ENCODE results near the gene ISL1.

Gene ISL1

DNA sequence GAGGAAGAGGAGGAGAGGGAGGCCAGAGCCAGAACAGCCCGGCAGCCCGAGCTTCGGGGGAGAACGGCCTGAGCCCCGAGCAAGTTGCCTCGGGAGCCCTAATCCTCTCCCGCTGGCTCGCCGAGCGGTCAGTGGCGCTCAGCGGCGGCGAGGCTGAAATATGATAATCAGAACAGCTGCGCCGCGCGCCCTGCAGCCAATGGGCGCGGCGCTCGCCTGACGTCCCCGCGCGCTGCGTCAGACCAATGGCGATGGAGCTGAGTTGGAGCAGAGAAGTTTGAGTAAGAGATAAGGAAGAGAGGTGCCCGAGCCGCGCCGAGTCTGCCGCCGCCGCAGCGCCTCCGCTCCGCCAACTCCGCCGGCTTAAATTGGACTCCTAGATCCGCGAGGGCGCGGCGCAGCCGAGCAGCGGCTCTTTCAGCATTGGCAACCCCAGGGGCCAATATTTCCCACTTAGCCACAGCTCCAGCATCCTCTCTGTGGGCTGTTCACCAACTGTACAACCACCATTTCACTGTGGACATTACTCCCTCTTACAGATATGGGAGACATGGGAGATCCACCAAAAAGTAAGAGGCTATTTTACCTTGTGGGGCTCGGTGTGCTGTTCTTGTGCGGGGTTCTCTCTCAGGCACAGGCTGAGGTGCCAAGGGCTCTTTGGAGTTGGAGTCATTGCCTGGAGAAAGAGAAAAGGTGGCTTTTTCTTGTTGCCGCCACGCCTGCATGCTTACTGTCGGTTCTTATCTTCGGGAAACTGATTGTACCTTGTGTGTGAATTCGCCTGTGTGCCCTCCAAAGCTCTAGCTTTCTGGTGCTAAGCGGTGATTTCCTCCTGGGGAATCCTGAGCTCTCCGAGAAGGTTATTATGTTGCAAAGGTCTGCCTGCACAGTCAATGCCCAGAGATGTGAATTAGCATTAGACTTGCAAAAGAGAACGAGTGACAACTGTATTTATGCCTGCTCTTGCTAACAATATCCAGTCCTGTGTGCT lies at the start of gene ISL1:
TSS of gene ISL1 (plus strand) at position 318 of the 991 bp plus-strand sequence. CDS start at position 542, 224 bp downstream.
- DNase-seq, result no peak

DNA sequence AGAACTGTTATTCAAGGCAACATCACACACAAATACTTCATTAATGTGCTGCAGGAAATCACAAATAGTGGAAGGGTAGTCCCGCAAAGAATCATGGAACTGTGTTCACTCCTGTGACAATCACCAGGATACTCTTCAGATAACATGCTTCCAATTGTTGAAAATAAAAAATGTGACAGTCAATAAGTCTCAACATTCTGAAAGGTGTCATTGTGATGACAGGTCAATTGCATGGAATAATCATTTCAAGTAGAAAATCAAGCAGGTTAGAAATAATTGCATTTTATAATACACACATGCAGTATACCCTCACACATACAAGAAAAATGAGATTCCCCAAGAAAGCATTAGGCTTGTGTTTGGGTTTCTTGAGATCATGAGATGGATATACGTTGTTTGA lies 46.4 kb upstream of the ISL1 start:
- DNase-seq, result no peak

DNA sequence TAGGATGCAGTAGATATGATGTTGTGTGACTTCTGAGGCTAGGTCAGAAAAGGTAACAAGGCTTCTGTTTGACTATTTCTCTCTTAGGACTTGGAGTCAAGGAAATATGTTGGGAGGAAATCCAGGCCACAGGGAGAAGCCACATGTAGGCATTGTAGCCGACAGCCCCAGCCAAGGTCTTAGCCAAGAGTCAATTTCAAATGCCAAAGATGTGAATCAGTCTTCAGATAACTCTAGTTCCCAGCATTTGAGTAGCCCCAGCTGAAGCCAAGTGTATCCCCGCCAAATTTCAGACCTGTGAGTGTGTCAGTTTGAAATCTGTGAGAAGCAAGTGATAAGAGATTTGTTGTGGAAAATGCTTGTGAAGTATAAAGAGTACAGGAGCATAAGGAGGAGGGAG lies 38.1 kb upstream of the ISL1 start:
- DNase-seq, result no peak

DNA sequence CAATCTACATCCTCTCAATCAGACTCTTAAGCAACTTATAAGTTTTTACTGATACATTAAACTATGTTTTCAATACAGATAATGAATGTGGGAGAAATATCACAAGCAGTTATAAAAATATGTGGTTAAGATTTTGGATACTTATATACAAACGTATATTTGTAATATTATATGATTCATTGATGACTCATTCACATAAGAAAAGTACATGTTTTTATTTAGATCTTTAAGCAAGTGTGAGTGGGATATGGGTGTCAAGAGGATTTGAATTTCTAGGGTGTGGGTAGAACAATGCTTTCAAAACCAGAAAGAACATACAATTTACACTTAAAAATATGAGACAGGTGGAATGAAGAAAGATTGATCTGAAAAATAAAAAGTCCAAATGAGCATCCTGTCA lies 36.1 kb upstream of the ISL1 start:
- no peak for DNase-seq

GRCh38 chr5:51347704-51348103 lies 35.5 kb upstream of the ISL1 start:
- no peak for DNase-seq

- DNase-seq, result no peak
Measured at GRCh38 chr5:51371052-51371451, 12.2 kb upstream of the ISL1 start.

GRCh38 chr5:51373880-51374523 lies 9.2 kb upstream of the ISL1 start:
- no peak for DNase-seq

DNA sequence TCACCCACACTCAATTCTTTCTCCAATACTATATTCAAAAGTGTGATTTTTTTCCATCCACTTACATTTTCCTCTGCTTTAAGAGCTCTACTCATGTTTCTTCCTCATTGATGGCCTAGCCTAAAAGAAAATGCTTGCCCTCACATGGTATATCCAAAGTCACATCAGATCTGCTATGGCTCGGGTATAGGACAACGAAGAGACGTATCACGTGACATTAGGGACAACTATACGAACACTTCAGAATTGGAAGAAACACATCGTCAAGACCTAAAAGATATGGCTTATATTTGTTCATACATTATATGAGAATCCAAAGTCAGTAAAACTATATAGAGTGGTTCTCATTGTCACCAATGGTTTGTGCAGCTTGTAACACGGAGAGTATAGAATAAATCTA lies 8.2 kb upstream of the ISL1 start:
- DNase-seq, result no peak

- DNase-seq, result no peak
Measured at GRCh38 chr5:51376509-51376908, 6.7 kb upstream of the ISL1 start.

- no peak for DNase-seq
Measured at GRCh38 chr5:51377151-51378060, 5.8 kb upstream of the ISL1 start.

GRCh38 chr5:51378061-51378409 lies 5.2 kb upstream of the ISL1 start:
- DNase-seq, result no peak

DNA sequence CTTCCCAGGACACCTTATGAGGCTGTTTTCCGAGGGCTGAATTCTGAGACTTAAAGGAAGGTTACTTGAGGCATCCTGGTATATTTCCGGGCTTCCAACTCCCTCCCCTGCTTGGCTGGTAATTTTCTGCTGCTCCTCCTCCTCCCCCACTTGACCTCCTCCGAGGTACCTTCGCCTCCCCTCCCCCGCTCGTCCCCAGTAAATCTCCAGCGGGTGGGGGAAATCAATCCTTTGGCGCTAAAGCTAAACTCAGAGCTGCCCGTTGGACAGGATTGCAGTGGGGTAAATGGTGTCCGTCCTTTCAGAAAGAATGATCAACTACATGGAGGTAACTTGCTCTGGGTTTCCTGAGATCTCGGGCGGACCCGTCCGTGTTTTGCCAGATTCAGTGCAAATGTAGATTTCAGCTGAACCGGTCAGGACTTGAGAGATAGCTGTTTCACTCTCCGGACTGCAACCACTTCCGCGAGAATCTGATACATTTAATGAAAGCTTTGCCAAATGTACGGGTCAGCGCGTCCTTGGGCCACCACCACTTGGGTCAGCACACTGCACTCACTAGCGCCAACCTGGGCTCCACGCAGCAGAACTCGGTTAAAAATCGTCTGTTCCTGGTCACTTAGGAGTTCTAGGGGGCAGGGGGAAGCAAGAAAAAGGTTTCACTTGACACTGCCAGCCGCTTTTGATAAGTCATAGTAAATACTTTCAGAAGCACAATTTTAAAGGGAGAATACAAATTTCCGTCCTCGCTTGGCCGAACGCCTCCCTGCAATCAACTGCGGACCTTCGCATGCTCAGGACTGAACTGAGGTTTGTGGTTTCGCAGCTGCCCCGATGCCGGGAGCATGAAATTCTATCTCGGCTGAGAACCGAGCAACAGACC lies 4.6 kb upstream of the ISL1 start:
- DNase-seq, result no peak

DNA sequence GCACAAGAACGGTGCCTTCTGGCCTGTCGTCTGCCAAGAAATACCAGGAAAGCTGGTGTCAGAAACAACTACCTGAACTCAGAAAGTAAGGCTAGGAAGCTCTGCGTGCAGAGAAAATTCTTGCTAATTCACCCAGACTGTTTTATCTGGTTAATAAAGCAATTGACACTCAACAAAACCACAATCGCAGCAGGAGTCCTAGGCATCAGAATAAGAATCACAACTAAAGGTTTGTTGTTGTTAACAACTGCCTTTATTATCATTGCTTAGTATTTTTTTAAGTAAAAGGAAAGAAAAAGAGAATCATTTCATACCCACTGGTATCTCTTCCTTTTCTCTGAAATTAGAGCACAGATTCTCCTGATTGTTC lies 3.9 kb upstream of the ISL1 start:
- no peak for DNase-seq

DNA sequence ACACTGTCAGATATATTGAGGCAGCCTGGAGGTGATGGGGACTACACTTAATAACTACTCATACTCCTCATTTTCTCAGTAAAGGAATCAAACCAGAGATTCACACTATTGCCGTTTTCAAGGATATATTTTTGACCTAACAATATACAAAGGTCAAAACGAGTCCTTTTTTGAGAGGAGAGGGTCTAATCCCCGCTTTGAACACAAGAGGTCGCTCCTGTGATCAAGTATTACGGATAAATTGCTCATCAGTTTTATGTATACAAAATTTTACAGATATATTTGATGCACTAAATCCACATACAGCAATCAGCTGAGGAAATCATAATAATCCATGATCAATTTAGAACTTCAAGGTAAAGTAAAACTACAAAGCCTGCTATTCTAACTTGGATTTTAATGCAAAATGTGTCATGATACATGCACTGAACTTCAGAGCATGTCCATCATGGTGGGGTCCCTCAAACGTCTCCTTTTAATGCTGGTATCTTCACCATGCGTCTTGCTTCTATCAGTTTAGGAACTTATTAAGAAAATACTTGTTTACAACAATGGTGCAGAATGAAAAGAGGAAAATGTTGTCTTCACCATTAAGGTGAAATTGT lies 2.5 kb upstream of the ISL1 start:
- no peak for DNase-seq

- DNase-seq, result no peak
Measured at GRCh38 chr5:51381761-51382474, 1.3 kb upstream of the ISL1 start.

- no peak for DNase-seq
Measured at GRCh38 chr5:51382521-51383130, 622 bp upstream of the ISL1 start.

DNA sequence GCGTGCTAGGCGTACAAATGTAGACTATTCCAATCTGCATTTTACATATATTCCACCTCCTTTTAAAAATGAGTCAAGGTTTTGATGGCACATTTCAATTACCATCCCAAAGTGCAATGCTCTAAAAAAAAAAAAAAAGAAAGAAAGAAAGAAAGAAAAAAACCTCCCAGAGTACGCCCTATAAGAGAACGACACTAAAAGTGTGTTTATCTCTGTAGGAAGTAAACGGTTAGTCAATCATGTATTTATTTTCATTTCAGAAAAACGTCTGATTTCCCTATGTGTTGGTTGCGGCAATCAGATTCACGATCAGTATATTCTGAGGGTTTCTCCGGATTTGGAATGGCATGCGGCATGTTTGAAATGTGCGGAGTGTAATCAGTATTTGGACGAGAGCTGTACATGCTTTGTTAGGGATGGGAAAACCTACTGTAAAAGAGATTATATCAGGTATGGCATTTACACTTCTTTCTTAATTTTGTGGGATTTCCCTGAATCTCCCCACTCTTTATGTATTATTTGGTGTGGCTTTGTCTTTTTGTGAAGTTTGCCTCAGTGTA lies 1.1 kb downstream of the ISL1 start:
- no peak for DNase-seq

DNA sequence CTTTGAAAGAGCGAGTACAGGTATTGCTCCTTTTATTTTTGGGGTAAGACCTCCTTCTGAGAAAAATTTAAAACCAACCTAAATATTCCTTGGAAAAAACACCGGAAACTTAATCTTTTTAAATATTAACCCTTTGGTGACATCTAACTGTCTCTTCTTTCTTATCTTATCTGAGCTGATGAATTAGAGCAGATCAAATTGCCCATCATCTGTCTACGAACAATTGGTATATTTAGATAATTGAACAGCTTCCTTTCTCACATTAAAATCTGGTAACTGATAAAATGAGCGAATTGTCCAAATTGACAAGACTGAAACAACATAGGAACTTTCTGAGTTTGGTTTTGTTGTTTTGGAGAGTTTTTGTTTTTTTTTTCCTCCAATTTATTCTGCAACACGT lies 2.0 kb downstream of the ISL1 start:
- DNase-seq, result no peak

DNA sequence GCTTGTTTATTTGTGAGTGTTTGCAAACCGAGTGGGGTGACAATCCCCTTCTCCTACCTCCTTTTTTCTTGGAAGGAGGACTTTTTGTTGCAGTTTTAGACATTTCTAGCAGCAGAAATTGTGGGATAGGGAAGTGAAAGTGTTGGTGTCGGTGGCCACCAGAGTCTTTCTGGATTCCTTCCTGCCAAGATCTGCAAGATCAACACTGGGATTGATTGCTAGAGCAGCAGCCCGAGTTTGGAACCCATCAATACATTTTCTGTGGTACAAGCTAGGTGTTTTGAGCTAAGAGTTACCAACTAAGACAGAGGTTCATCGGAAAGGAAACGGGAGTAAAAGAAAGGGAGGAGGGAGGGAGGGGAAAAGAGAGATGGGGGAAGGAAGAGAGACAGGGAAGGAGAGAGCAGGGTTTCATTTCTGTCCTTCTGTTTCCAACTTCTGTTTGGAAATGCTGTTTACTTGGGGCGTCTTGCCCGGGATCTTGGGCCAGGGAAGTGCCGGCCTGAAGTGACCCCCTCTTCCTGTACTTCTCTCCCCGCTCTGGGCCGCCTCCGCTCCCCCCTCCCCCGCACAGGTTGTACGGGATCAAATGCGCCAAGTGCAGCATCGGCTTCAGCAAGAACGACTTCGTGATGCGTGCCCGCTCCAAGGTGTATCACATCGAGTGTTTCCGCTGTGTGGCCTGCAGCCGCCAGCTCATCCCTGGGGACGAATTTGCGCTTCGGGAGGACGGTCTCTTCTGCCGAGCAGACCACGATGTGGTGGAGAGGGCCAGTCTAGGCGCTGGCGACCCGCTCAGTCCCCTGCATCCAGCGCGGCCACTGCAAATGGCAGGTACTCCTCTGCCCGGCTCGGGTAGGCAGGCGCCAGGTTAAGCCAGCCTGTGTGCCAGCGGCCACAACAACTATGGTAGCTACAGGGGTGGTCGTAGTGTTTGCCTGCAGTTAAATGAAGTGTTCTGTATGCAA lies 4.0 kb downstream of the ISL1 start:
- no peak for DNase-seq
